Left lung (tissue), 10 donors: ENCODE results near the gene YBX3. TPM values are rescaled to one million over a fixed set of nuclear protein-coding genes. Genes with fewer than 3 reads are reported as not detected.
A peak's percentile ranks its signal among the peaks of the same experiment; 100 is the strongest.

Experiments used
- ATAC-seq: fragments of 200-7000 bp; cut with Tn5 transposase; one replicate; pipeline ENCODE4 v1.9.1; 2020; ENCODE audit warnings: moderate library complexity
- DNase-seq, 4 donors: peaks; one replicate each; pipeline ENCODE4 v3.0.0-alpha.2; 2013 to 2020
- H3K27ac ChIP-seq, 2 donors: fragments of 200-600 bp; sonication (generic) in 1 of 2; one replicate each; pipeline versions ENCODE4 v1.5.0 to v1.8.0; 2020 to 2021
- H3K27me3 ChIP-seq, 2 donors: fragments of 200-600 bp; sonication (generic) in 1 of 2; one replicate each; pipeline versions ENCODE4 v1.5.0 to v1.8.0; 2020 to 2021
- H3K36me3 ChIP-seq, 2 donors: fragments of 200-600 bp; sonication (generic) in 1 of 2; one replicate each; pipeline versions ENCODE4 v1.5.0 to v1.8.0; 2020 to 2021
- H3K4me1 ChIP-seq, 2 donors: fragments of 200-600 bp; one replicate each; pipeline ENCODE4 v1.8.0; 2021
- H3K4me3 ChIP-seq, 2 donors: fragments of 200-600 bp; sonication (generic) in 1 of 2; one replicate each; pipeline versions ENCODE4 v1.5.0 to v1.8.0; 2020 to 2021; ENCODE audit warnings: mild to moderate bottlenecking in 1 of 2
- H3K9me3 ChIP-seq, 2 donors: fragments of 200-600 bp; sonication (generic) in 1 of 2; one replicate each; pipeline versions ENCODE4 v1.5.0 to v1.8.0; 2020 to 2021
- CTCF ChIP-seq, 2 donors: fragments of 200-600 bp; sonication (generic) in 1 of 2; IDR thresholded peaks; one replicate each; pipeline versions ENCODE4 v1.5.0 to v1.8.0; 2021; ENCODE audit warnings: antibody characterized with exemption in 2 of 2
- intact Hi-C, 2 donors: fragments of 100-400 bp; cut with DNase I; formaldehyde crosslinking; loops; one replicate each; pipeline versions ENCODE4 v1.11.2 to v1.14.2; 2022
- polyA plus RNA-seq, 6 donors: library from polyadenylated mRNA; unstranded; fragments of 120-200 nt; gene quantifications; one replicate each; pipeline ENCODE4 v1.2.1, GENCODE V29; 2013; ENCODE audit not compliant: insufficient read length in 6 of 6
- total RNA-seq, 2 donors: library from RNA; stranded (reverse); fragmentation: NEBNext Ultra II Directional; extraction: Animal tissue kit (Norgen Biotek cat#: 25700); gene quantifications; one replicate each; pipeline ENCODE4 v1.2.1, GENCODE V29; 2021
- donor health status: DM: no; HTN: yes; CAD: no.
- donor health status: DM: no; HTN: no; CAD: no.

Gene YBX3
- total and polyA plus RNA-seq, 8 donors = 145 to 285 (median 157) TPM

- intact Hi-C loops = no loop called here
- peak; percentile 49 for ATAC-seq
- no peak overlapping the region for H3K4me3 ChIP-seq
- no peak for DNase-seq
- no peaks in the 10 kb centered on the region for H3K36me3 ChIP-seq
- no peak overlapping the region for H3K27ac ChIP-seq
- no peak for TF ChIP-seq CTCF (IDR thresholded peaks at IDR 0.05)
- peaks cover 0 to 28% of the 10 kb centered on the region in 2 donors for H3K27me3 ChIP-seq
- peaks cover 0 to 9% of the 10 kb centered on the region in 2 donors for H3K4me1 ChIP-seq
- H3K9me3 ChIP-seq = no peaks in the 10 kb centered on the region
Observed at GRCh38 chr12:10668526-10668925, 54.6 kb downstream of the YBX3 start.

- ATAC-seq (no peak), DNase-seq (no peak)
- Histone ChIP-seq H3K27me3 (peaks cover 0 to 19% of the 10 kb centered on the region in 2 donors), H3K9me3 (no peaks in the 10 kb centered on the region), H3K27ac (no peak overlapping the region), H3K36me3 (no peaks in the 10 kb centered on the region), H3K4me1 (peaks cover 0 to 6% of the 10 kb centered on the region in 2 donors), H3K4me3 (no peak overlapping the region)
- intact Hi-C loops = no loop called here
- no peak for TF ChIP-seq CTCF (IDR thresholded peaks at IDR 0.05)
Observed at GRCh38 chr12:10667581-10667980, 55.5 kb downstream of the YBX3 start.

GRCh38 chr12:10664499-10664898 lies 58.6 kb downstream of the YBX3 start:
- no peak for TF ChIP-seq CTCF (IDR thresholded peaks at IDR 0.05)
- ATAC-seq (no peak), DNase-seq (no peak)
- intact Hi-C loops = no loop called here
- no peaks in the 10 kb centered on the region for H3K9me3 ChIP-seq
- peaks cover 0 to 11% of the 10 kb centered on the region in 2 donors for H3K27me3 ChIP-seq
- H3K4me3 ChIP-seq = no peak overlapping the region
- no peaks in the 10 kb centered on the region for H3K36me3 ChIP-seq
- H3K4me1 ChIP-seq = peaks cover 0 to 6% of the 10 kb centered on the region in 2 donors
- no peak overlapping the region for H3K27ac ChIP-seq

- Histone ChIP-seq H3K27ac (no peak overlapping the region), H3K27me3 (peaks cover 0 to 9% of the 10 kb centered on the region in 2 donors), H3K36me3 (no peaks in the 10 kb centered on the region), H3K9me3 (no peaks in the 10 kb centered on the region), H3K4me1 (peaks cover 0 to 6% of the 10 kb centered on the region in 2 donors), H3K4me3 (no peak overlapping the region)
- TF ChIP-seq CTCF (IDR thresholded peaks at IDR 0.05) = no peak
- ATAC-seq (no peak), DNase-seq (no peak)
- intact Hi-C loops = no loop called here
Observed at GRCh38 chr12:10663869-10664268, 59.3 kb downstream of the YBX3 start.

GRCh38 chr12:10661338-10661737 lies 61.8 kb downstream of the YBX3 start:
- H3K4me1 ChIP-seq = no peaks in the 10 kb centered on the region
- no peaks in the 10 kb centered on the region for H3K9me3 ChIP-seq
- H3K4me3 ChIP-seq = no peak overlapping the region
- peak; percentile 32 for ATAC-seq
- H3K27ac ChIP-seq = no peak overlapping the region
- intact Hi-C loops = no loop called here
- no peak for TF ChIP-seq CTCF (IDR thresholded peaks at IDR 0.05)
- no peaks in the 10 kb centered on the region for H3K36me3 ChIP-seq
- no peak for DNase-seq
- no peaks in the 10 kb centered on the region for H3K27me3 ChIP-seq
